NCI-H748 (cell line): ENCODE data around the gene IGFBP1.
A peak's percentile ranks its signal among the peaks of the same experiment; 100 is the strongest.

Source experiments
- DNase-seq: peaks from one replicate; lab custom pipeline; 2025; ENCODE audit not compliant: unreplicated experiment; lab: John Stamatoyannopoulos, UW

The IGFBP1 gene

GRCh38 chr7:45880433-45880860 is 7.8 kb upstream of the IGFBP1 start:
- DNase-seq, result no peak

DNA sequence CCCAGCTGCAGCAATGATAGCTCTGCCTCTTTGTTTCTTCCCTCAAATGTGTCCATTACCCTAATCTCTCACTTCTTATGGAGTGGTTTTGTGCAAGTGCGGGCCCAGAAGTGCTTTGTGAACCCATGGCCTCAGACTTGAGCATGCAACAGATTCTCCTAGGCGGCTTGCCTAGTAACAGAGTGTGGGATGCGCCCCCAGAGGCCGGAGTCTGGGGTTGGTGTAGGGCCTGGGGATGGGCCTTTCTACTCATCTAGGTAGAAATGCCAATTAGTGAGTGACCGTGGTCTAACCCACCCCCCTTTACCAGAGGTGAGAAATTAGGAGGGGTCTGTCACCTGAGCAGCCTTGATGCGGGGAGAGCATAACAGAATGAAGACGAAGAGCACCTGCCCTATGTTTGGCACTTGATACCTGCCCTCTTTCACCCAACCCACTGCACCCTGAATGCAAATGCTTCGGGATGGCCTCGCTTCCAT is 7.0 kb upstream of the IGFBP1 start:
- no peak for DNase-seq

GRCh38 chr7:45881759-45882464 is 6.4 kb upstream of the IGFBP1 start:
- no peak for DNase-seq

GRCh38 chr7:45882465-45882810 is 5.8 kb upstream of the IGFBP1 start:
- peak; percentile 94 for DNase-seq

GRCh38 chr7:45884136-45884535 is 4.2 kb upstream of the IGFBP1 start:
- no peak for DNase-seq

DNA sequence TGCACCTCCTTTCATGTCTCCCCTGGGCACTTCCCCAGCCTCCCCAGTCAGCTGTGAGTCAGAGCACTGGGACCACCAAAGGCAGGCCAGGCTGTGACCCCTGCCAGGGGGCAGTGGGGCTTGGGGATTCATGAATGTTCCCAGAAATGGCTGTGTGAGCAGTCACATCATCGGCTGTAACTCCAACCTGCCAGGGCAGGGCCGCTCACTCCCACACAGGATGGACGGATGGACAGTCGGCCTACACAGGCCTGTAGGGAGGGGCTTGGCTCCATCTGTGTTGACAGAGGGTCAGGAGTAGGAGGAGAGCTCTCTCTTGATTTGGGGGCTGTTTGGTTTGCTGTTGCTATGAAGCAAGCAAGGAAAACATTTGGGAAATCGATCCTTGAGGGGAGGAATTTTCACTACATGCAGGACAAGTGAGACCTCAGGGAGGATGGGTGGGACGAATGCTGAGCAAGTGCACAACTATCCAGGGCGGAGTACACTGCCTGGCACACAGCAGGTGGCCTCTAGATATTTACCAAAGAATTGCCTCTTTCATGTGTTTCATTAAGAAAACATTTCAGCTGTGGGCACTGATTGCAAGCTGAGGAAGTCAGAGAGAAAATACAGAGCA is 2.9 kb upstream of the IGFBP1 start:
- DNase-seq, result peak; percentile 58

DNA sequence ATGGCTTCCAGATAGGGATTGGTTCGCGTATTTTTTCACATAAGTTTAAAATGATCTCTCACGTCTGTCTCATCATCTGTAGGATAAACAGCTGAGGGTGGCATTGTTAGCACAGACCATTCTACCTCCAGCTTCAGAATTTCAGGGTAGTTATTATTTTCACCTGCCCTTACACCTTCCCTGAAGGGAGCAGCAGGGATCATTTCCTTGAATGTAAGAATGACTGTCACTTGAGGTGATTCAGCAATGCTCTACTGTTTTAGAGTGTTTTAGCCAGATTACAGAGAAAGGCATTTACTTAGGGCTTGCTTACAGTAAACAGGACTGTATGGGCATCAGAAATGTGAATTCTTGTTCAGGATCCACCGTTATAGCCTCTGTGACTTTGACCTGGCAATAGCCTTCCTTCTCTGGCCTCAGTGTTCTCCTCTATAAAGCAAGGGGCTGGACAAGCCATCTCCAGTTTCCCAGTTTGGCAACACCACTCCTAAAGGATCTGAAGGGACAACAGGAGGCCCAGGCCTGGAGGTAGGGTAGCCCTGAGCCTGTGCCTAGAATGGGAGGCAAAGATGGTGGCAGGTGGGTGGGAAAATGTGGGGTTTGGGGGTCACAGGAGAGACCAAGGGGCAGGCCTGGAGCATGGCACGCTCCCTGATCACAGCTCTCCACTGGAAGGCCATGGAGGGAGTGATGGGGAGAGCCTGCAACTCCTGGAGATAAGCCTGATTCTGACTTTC is 1.2 kb upstream of the IGFBP1 start:
- no peak for DNase-seq

- DNase-seq, result no peak
Measured at GRCh38 chr7:45888993-45889366, 692 bp downstream of the IGFBP1 start.

DNA sequence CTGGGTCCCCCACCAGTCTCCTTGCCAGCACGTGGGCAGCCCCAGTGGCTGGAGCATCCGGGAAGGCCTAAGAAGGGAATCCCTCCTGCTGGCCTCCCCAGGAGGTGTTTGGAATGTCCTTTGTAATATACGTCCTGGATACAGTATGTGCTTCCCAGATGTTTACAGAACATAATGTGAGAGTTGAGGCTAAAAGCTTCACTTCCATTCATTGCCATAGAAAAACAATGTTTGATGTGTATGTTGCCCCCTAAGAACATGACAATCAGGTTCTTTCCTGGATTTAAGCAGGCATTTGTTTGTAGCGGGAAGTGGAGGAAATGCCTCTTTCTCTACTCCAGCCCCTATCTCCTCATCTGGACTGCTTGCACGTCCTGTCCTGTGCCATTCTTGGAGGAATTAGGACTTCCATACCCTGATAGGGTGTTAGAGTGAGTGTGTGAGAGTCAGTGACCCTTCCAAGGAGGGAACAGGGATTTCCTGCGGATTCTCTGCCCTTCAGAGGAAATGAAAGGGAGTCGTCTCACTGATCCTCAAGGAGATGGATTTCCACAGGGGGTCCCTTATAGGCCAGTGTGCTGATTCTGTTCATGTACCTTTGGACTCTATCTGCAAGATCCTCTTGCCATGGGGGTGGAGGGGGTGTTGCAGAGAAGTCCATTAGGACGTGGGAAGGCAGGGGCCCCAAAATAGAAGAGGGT is 1.2 kb downstream of the IGFBP1 start:
- DNase-seq, result peak; percentile 16

GRCh38 chr7:45890125-45890901 is 2.0 kb downstream of the IGFBP1 start:
- DNase-seq, result no peak

DNA sequence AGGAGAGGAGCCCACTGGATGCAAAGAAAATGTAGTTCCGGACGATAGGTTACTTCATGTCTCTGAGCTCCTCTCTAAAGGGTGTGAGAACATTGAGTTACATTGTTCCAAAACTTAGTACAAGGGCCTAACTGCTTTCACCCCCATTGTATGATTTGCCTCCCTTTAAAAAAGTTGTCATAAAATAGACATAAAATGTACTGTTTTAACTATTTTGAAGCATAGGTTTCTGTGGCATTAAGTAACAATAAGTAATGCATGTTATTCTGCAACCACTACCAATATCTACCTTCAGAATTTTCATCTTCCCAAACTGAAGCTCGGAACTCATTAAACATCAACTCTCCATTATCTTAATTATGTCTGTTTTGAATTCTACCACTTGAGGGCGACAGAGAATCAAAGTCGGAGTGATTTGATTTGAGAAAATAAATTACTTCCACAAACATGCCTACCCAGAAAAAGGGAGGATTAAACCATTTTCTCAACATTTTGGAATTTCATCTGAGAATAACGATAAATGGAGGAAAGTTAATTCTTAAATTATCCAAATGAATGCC is 2.7 kb downstream of the IGFBP1 start:
- peak; percentile 66 for DNase-seq

- no peak for DNase-seq
Measured at GRCh38 chr7:45891462-45892402, 3.4 kb downstream of the IGFBP1 start.

DNA sequence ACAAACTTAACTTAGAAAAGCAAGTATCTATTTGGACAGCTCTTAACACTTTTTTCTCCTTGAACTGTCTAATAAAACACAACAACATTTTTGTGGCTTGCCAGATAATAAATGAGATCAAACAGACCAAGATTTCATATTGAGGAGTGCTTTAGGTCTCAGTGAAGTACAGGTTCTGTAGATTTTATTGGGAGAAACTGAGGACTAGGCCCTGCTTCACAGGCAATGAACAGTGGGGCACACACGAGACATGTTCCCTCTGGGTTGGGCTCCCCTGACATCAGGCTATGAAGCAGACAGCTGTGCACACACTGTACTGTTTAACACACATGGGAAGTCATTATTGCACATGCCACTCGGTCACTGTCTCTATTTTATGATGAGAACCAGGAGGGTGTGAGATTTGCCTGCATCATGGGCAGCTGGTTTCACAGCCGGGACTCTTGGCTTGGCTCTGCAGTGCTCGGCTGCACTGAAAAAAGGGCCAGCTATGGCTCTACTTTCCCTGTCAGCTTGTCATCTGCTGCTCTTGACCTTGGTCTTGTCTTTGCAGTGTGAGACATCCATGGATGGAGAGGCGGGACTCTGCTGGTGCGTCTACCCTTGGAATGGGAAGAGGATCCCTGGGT is 4.2 kb downstream of the IGFBP1 start:
- DNase-seq, result peak; percentile 59

- no peak for DNase-seq
Measured at GRCh38 chr7:45893374-45893995, 5.2 kb downstream of the IGFBP1 start.

DNA sequence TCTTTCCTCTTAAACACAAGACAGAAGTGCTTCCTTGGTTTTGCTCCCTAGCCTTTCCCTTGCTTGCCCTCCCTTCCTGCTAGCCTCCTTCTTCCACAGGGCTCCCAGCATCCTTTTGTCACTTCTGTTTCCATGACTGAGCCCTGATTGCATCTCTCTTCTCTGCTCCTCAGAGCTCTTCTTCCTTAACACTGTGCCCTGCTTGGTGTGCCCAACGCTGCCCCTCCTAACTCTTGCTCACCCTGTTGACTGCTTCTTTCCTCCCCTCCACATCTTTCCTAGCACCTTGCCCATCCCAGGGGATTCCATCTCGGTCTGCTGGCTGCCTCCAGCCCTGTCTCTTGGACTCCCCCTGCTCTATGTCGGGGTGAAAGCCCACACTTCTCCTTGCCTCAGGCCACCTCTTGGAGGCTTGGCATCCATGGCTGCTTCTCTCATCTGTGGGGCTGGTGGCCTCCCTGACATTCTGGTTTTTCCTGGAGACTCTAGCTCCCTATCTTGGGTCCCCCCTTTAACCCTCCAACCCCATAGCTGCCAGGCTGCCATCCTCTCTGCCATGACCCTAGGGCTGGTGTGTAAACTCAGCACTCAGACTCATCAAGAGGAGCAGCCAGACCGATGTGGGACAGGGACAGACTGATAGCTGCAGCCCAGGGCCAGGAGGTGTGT is 5.8 kb downstream of the IGFBP1 start:
- no peak for DNase-seq

DNA sequence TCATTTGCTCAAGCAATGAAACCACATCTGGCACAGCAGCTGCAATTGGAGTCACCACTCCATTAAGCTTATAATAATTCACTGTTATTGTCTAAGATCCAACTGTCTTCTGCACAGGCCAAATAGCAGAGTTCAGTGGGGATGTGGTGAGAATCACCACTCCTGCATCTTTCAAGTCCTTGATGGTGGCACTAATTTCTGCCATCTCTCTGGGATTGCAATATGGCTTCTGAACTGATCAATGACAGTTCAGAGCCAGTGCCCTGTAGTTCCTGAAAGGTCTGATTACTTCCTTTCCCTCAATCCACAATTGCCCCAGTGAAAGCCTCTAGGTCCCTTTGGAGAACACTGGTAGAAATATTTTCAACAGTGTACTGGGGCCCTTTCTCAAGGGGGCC is 6.4 kb downstream of the IGFBP1 start:
- no peak for DNase-seq

DNA sequence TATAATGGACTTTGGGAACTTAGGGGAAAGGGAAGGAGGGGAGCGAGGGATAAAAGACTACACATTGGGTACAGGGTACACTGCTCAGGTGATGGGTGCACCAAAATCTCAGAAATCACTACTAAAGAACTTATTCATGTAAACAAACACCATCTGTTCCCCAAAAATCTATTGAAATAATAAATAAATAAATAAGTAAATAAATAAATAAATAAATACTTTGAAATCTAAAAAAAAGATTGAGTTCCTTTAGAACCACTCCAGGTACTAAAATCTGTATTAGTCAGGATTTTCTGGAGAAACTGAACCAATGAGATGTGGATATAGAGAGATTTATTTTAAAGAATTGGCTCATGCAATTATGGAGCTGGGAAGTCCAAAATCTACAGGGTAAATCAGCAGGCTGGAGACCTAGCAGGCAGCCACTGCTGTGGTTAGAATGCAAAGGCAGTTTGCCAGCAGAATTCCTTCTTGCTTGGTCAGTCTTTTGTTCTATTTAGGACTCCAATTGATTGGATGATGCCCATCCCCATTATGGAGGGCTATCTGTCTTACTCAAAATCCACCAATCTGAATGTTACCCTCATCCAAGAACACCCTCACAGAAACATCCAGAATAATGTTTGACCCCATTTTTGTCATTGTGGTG is 8.9 kb downstream of the IGFBP1 start:
- DNase-seq, result no peak
